HEK293 (cell line): ENCODE measurements around the gene FZD2.

ENCODE experiments used
- ATF2 ChIP-seq: fragments of 450-650 bp; formaldehyde crosslinking; IDR thresholded peaks from 2 replicates; pipeline ENCODE4 v1.5.1; 2016; ENCODE audit warnings: missing biosample characterization, missing genetic modification characterization, low read depth
- GLIS1 ChIP-seq: fragments of 450-650 bp; formaldehyde crosslinking; IDR thresholded peaks from 2 replicates; pipeline ENCODE4 v1.5.1; 2016; ENCODE audit warnings: missing biosample characterization, missing genetic modification characterization
- PRDM4 ChIP-seq: fragments of 450-650 bp; formaldehyde crosslinking; IDR thresholded peaks from 2 replicates; pipeline ENCODE4 v1.5.1; 2017; ENCODE audit warnings: missing biosample characterization, missing genetic modification characterization
- RBAK ChIP-seq: fragments of 450-650 bp; formaldehyde crosslinking; IDR thresholded peaks from 2 replicates; pipeline ENCODE4 v1.5.1; 2016; ENCODE audit warnings: missing biosample characterization, missing genetic modification characterization
- SCRT1 ChIP-seq: fragments of 450-650 bp; formaldehyde crosslinking; IDR thresholded peaks from 2 replicates; pipeline ENCODE4 v1.5.1; 2016; ENCODE audit warnings: missing biosample characterization, missing genetic modification characterization, borderline replicate concordance
- SP7 ChIP-seq: fragments of 450-650 bp; formaldehyde crosslinking; IDR thresholded peaks from 2 replicates; pipeline ENCODE4 v1.5.1; 2016; ENCODE audit warnings: missing biosample characterization, missing genetic modification characterization
- ZBTB8A ChIP-seq: fragments of 450-650 bp; formaldehyde crosslinking; IDR thresholded peaks from 2 replicates; pipeline ENCODE4 v1.5.1; 2016; ENCODE audit warnings: missing biosample characterization, missing genetic modification characterization
- ZFP37 ChIP-seq: fragments of 450-650 bp; formaldehyde crosslinking; IDR thresholded peaks from 2 replicates; pipeline ENCODE4 v1.5.1; 2016; ENCODE audit warnings: missing biosample characterization, missing genetic modification characterization
- ZIC2 ChIP-seq: fragments of 450-650 bp; formaldehyde crosslinking; IDR thresholded peaks from 2 replicates; pipeline ENCODE4 v1.5.1; 2016; ENCODE audit warnings: missing biosample characterization, missing genetic modification characterization
- ZNF121 ChIP-seq: fragments of 450-650 bp; formaldehyde crosslinking; IDR thresholded peaks from 2 replicates; pipeline ENCODE4 v1.5.1; 2016; ENCODE audit warnings: missing biosample characterization, missing genetic modification characterization
- ZNF140 ChIP-seq: fragments of 450-650 bp; formaldehyde crosslinking; IDR thresholded peaks from 2 replicates; pipeline ENCODE4 v1.5.1; 2016; ENCODE audit warnings: missing biosample characterization, missing genetic modification characterization
- ZNF157 ChIP-seq: fragments of 450-650 bp; formaldehyde crosslinking; IDR thresholded peaks from 2 replicates; pipeline ENCODE4 v1.5.1; 2016; ENCODE audit warnings: missing biosample characterization, missing genetic modification characterization
- ZNF221 ChIP-seq: fragments of 450-650 bp; formaldehyde crosslinking; IDR thresholded peaks from 2 replicates; pipeline ENCODE4 v1.5.1; 2017; ENCODE audit warnings: missing biosample characterization, missing genetic modification characterization, borderline replicate concordance
- ZNF24 ChIP-seq: fragments of 450-650 bp; formaldehyde crosslinking; IDR thresholded peaks from 2 replicates; pipeline ENCODE4 v1.5.1; 2016; ENCODE audit warnings: missing biosample characterization, missing genetic modification characterization
- ZNF335 ChIP-seq: fragments of 450-650 bp; formaldehyde crosslinking; conservative IDR thresholded peaks from 2 replicates; pipeline ENCODE4 v1.5.1; 2016; ENCODE audit warnings: missing biosample characterization, missing genetic modification characterization
- ZNF394 ChIP-seq: fragments of 450-650 bp; formaldehyde crosslinking; IDR thresholded peaks from 2 replicates; pipeline ENCODE4 v1.5.1; 2016; ENCODE audit warnings: missing biosample characterization, missing genetic modification characterization, mild to moderate bottlenecking, moderate library complexity, borderline replicate concordance
- ZNF501 ChIP-seq: fragments of 450-650 bp; formaldehyde crosslinking; IDR thresholded peaks from 2 replicates; pipeline ENCODE4 v1.5.1; 2016; ENCODE audit warnings: missing biosample characterization, missing genetic modification characterization
- ZNF555 ChIP-seq: fragments of 450-650 bp; formaldehyde crosslinking; conservative IDR thresholded peaks from 2 replicates; pipeline ENCODE4 v1.5.1; 2017; ENCODE audit warnings: missing biosample characterization, mild to moderate bottlenecking, missing genetic modification characterization, inconsistent platforms
- ZNF600 ChIP-seq: fragments of 450-650 bp; formaldehyde crosslinking; IDR thresholded peaks from 2 replicates; pipeline ENCODE4 v1.5.1; 2016; ENCODE audit warnings: missing biosample characterization, missing genetic modification characterization
- ZNF610 ChIP-seq: fragments of 450-650 bp; formaldehyde crosslinking; IDR thresholded peaks from 2 replicates; pipeline ENCODE4 v1.5.1; 2016; ENCODE audit warnings: missing biosample characterization, missing genetic modification characterization, borderline replicate concordance
- ZNF837 ChIP-seq: fragments of 450-650 bp; formaldehyde crosslinking; IDR thresholded peaks from 2 replicates; pipeline ENCODE4 v1.5.1; 2016; ENCODE audit warnings: missing biosample characterization, missing genetic modification characterization
- ZSCAN30 ChIP-seq: fragments of 450-650 bp; IDR thresholded peaks from 2 replicates; pipeline ENCODE4 v1.5.1; 2018; ENCODE audit warnings: missing biosample characterization, mild to moderate bottlenecking, missing genetic modification characterization, moderate library complexity
- TF ChIP-seq, protein P1 (sequence below): fragments of 450-650 bp; formaldehyde crosslinking; IDR thresholded peaks from 2 replicates; pipeline ENCODE4 v1.5.1; 2016; ENCODE audit warnings: missing biosample characterization, missing genetic modification characterization
- TF ChIP-seq, protein P2 (sequence below): fragments of 450-650 bp; formaldehyde crosslinking; optimal IDR thresholded peaks from 2 replicates; pipeline ENCODE3; 2016; ENCODE audit warnings: missing biosample characterization, mild to moderate bottlenecking, missing genetic modification characterization
- TF ChIP-seq, protein P3 (sequence below): fragments of 450-650 bp; formaldehyde crosslinking; IDR thresholded peaks from 2 replicates; pipeline ENCODE4 v1.5.1; 2016; ENCODE audit warnings: missing biosample characterization, missing genetic modification characterization
- TF ChIP-seq, protein P4 (sequence below): fragments of 450-650 bp; formaldehyde crosslinking; IDR thresholded peaks from 2 replicates; pipeline ENCODE4 v1.5.1; 2016; ENCODE audit warnings: missing biosample characterization, missing genetic modification characterization
- TF ChIP-seq, protein P5 (sequence below): fragments of 450-650 bp; formaldehyde crosslinking; IDR thresholded peaks from 2 replicates; pipeline ENCODE4 v1.5.1; 2017; ENCODE audit warnings: missing biosample characterization, missing genetic modification characterization

FZD2 gene

GRCh38 chr17:44533533-44534246 lies 23.6 kb upstream of the FZD2 start (continued):
- TF ChIP-seq ZNF555 (tag by site-specific recombination) (no peak), GLIS1 (tag by site-specific recombination) (peak; percentile 87), ZNF501 (tag by site-specific recombination) (0 out of 2 replicates have a peak, but pooled peaks have one; percentile 51), PRDM4 (peak; percentile 36; the same call in 1 of the 2 replicates), ZNF140 (tag by site-specific recombination) (no peak), ZNF335 (tag by site-specific recombination) (peak; percentile 11; the same call in 1 of the 2 replicates), RBAK (no peak), ZNF394 (tag by site-specific recombination) (peak; percentile 89), ZNF221 (tag by site-specific recombination) (no peak), SP7 (tag by site-specific recombination) (peak; percentile 75; the same call in 1 of the 2 replicates), ZNF600 (tag by site-specific recombination) (peak; percentile 97), ZNF24 (peak; percentile 64; the same call in 1 of the 2 replicates), ZNF610 (no peak), ZBTB8A (tag by site-specific recombination) (peak; percentile 39; the same call in 1 of the 2 replicates), ZNF121 (tag by site-specific recombination) (no peak), ZNF837 (tag by site-specific recombination) (no peak), ZSCAN30 (tag by site-specific recombination) (peak; percentile 92), ATF2 (no peak), ZNF157 (tag by site-specific recombination) (no peak), ZIC2 (tag by site-specific recombination) (peak; percentile 45), SCRT1 (tag by site-specific recombination) (no peak), ZFP37 (peak; percentile 84; the same call in 1 of the 2 replicates)
- TF ChIP-seq, protein P1, sequence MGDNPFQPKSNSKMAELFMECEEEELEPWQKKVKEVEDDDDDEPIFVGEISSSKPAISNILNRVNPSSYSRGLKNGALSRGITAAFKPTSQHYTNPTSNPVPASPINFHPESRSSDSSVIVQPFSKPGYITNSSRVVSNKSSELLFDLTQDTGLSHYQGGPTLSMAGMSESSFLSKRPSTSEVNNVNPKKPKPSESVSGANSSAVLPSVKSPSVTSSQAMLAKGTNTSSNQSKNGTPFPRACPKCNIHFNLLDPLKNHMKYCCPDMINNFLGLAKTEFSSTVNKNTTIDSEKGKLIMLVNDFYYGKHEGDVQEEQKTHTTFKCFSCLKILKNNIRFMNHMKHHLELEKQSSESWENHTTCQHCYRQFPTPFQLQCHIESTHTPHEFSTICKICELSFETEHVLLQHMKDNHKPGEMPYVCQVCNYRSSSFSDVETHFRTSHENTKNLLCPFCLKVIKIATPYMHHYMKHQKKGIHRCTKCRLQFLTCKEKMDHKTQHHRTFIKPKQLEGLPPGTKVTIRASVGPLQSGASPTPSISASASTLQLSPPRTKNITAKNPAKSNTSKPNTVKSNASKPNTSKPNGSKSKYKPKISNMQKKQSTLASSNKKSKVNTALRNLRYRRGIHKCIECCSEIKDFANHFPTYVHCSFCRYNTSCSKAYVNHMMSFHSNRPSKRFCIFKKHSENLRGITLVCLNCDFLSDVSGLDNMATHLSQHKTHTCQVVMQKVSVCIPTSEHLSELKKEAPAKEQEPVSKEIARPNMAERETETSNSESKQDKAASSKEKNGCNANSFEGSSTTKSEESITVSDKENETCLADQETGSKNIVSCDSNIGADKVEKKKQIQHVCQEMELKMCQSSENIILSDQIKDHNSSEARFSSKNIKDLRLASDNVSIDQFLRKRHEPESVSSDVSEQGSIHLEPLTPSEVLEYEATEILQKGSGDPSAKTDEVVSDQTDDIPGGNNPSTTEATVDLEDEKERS: no peak
- TF ChIP-seq, protein P2, sequence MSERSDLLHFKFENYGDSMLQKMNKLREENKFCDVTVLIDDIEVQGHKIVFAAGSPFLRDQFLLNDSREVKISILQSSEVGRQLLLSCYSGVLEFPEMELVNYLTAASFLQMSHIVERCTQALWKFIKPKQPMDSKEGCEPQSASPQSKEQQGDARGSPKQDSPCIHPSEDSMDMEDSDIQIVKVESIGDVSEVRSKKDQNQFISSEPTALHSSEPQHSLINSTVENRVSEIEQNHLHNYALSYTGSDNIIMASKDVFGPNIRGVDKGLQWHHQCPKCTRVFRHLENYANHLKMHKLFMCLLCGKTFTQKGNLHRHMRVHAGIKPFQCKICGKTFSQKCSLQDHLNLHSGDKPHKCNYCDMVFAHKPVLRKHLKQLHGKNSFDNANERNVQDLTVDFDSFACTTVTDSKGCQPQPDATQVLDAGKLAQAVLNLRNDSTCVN (tag by site-specific recombination): no peak
- TF ChIP-seq, protein P3, sequence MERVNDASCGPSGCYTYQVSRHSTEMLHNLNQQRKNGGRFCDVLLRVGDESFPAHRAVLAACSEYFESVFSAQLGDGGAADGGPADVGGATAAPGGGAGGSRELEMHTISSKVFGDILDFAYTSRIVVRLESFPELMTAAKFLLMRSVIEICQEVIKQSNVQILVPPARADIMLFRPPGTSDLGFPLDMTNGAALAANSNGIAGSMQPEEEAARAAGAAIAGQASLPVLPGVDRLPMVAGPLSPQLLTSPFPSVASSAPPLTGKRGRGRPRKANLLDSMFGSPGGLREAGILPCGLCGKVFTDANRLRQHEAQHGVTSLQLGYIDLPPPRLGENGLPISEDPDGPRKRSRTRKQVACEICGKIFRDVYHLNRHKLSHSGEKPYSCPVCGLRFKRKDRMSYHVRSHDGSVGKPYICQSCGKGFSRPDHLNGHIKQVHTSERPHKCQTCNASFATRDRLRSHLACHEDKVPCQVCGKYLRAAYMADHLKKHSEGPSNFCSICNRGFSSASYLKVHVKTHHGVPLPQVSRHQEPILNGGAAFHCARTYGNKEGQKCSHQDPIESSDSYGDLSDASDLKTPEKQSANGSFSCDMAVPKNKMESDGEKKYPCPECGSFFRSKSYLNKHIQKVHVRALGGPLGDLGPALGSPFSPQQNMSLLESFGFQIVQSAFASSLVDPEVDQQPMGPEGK (tag by site-specific recombination): peak; percentile 42
- TF ChIP-seq, protein P4, sequence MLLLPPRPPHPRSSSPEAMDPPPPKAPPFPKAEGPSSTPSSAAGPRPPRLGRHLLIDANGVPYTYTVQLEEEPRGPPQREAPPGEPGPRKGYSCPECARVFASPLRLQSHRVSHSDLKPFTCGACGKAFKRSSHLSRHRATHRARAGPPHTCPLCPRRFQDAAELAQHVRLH (tag by site-specific recombination): peak; percentile 65; the same call in 1 of the 2 replicates
- TF ChIP-seq, protein P5, sequence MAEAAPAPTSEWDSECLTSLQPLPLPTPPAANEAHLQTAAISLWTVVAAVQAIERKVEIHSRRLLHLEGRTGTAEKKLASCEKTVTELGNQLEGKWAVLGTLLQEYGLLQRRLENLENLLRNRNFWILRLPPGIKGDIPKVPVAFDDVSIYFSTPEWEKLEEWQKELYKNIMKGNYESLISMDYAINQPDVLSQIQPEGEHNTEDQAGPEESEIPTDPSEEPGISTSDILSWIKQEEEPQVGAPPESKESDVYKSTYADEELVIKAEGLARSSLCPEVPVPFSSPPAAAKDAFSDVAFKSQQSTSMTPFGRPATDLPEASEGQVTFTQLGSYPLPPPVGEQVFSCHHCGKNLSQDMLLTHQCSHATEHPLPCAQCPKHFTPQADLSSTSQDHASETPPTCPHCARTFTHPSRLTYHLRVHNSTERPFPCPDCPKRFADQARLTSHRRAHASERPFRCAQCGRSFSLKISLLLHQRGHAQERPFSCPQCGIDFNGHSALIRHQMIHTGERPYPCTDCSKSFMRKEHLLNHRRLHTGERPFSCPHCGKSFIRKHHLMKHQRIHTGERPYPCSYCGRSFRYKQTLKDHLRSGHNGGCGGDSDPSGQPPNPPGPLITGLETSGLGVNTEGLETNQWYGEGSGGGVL (tag by site-specific recombination): no peak
